Smooth muscle cell of the brain vasculature (primary cell): ENCODE results near the gene FAM81A.
"Not testable (repeated sequence)": the region's sequence is repeated elsewhere in the genome, so short reads cannot be mapped to it uniquely, and the experiment has no call there.

Experiments used
- DNase-seq: peaks from one replicate; pipeline ENCODE4 v3.0.0-alpha.2; 2012; ENCODE audit warnings: low read depth, low spot score

The FAM81A gene

DNA sequence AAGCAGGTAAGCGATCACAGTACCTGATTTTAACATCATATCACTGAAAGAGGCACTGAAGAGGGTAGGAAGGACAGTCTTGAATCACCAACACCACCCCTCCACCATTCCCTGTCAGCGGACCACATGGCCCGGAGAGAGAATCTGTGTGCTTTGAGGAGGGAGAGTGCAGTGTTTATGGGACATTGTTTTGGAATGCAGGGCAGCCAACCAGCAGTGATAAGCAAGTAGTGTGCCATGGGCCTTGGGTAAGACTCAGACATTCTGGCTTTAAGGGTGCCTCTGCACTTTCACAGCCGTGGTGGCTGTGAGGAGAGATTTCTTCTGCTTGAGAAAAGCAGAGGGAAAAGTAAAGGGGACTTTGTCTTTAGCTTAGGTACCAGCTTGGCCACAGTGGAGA, 46.4 kb downstream of the FAM81A start:
- no peak for DNase-seq

DNA sequence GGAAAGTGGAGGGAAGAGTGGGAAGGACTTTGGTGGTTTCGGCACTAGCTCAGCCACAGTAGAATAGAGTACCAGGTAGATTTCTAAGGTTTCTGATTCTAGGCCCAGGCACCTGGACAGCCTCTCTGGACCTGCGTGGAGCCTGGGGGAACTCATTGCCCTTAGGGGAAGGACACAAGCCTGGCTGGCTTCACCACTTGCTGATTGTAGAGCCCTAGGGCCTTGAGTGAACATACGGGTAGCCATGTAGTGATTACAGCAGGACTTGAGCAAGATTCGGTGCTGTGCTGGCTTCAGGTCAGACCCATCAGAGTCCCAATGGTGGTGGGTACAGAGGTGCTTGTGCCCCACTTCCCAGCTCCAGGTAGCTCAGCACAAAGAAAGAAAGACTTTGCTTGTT, 47.0 kb downstream of the FAM81A start:
- no peak for DNase-seq

DNA sequence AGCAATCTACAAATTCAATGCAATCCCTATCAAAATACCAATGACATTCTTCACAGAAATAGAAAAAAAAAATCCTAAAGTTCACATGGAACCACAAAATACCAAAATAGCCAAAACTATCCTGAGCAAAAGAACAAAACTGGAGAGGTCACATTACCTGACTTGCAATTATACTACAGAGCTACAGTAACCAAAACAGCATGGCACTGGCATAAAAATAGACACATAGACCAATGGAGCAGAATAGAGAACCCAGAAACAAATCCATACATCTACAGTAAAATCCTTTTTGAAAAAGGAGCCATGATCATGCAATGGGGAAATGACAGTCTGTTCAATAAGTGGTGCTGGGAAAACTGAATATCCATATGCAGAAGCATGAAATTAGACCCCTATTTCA, 51.5 kb downstream of the FAM81A start:
- DNase-seq, result not testable (repeated sequence)

DNA sequence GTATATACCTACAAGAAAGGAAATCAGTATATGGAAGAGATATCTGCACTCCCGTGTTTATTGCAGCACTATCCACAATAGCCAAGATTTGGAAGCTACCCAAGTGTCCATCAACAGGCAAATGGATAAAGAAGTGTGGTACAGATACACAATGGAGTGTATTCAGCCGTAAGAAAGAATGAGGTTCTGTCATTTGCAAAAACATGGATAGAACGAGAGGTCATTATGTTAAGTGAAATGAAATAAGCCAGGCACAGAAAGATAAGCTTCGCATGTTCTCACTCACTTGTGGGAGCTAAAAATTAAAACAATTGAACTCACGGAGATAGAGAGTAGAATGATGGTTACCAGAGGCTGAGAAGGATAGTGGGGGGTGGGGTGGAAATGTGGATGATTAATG, 53.1 kb downstream of the FAM81A start:
- no peak for DNase-seq

DNA sequence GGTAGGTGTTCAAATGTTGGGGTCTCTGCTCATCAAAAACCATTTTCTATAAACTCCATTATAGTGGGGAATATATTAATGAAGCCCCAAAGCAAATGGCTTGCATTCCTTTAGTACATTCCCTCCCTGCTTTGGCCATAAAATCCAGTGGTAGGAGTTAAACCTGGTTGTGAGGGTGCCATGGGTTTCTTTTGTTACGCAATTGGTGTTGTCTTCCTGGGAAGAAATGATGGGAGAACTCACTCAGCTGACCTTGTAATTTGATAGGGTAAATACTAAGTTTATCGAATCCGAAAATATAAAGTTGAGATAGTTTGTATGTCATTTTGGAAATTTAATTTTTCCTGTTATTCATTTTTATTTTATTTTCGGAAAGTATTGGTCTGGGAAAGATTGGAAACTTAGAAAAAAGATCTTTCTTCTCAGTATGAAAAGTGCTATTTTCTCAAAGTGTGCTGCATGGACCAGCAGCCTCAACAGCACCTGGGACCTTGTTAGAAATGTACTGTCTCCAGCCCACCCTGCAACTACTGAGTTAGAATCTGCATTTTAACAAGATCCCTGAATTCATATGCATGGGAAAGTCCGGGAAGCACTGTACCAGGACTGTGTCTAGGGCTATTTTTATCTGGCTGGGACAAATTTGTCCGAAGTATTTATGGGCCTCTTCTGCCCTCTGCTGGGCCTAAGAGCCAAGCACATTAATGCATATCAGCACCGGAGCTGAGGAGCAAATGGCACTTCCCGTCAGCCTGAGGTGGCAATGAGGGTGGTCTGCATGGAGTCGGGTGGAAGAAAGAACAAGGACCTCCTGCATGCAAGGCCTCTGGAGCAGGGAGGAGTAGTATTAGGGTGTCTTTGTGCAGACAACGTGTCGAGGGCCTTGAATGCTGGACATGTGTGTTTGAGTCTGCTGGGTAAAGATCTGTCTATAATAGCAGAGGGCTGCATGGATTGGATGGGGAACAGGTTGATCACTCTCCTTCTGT, 54.7 kb downstream of the FAM81A start:
- peak; percentile 54 for DNase-seq

DNA sequence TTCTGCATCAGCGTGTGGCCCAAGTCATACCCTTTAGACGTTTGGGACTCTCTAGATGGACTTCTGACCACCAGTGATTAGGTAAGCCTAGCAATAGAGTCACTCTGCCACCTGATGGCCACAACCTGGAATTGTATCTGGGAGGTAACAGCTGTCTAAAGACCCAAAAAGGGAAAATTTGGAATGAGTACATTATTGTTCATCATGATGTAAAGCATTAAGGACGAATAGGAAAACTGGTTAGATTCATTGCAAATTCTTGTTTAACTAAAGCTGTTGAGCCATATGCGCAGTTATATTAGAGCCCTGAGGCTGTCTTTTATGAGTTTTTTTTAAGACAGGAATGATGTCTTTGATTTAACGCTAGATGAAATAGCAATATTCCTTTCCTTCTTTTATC, 63.6 kb downstream of the FAM81A start:
- DNase-seq, result no peak

DNA sequence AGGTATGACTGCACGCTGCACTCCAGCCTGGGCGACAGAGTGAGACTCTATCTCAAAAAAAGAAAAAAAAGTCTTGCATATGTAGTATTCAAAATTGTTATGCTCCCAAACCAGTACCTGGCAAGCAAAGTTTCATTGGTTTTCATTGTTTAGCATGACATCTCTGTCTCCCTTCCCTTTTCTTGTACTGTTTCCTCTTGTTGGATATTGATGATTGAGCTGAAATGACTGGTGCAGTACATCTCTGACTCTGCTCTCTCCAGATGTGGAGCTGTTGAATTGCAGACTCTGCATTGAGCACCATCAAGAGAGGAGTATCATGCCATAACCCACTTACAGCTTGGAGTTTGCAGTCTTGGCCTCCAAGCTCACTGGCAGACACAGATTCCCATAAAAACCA, 77.2 kb downstream of the FAM81A start:
- DNase-seq, result no peak

DNA sequence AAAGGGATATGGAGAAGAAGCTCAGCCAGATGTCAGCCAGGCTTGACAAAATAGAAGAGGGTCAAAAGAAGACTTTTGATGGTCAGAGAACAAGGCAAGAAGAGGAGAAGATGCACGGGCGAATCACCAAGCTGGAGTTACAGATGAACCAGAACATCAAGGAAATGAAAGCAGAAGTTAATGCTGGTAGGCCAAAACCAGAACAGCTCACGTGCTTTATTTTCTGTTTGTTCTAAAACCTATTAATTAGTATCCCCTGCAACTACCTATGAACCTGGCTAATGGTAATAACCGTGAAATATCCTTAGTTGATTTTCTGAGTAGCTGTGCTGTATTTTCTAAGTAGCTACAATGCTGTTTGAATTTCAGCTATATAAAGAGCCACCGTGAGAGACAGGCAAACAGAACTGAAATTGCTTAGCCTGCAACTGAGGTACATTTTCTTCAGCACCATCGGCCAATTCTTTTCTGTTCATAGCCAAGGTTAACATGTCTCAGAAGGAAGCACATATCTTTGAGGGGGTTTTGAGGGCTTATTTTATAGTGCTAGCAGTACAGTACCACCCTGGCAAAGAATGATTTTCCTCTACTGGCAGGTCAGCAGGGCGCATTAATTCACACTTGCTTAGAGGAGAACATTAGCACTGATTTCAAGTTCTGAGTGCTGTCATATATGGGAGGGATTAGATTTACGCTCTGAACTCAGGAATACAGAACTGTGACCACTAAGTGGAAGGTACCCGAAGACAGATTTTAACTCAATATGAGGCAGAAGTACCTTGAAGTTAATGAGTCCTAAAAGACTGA, 78.9 kb downstream of the FAM81A start:
- no peak for DNase-seq

DNA sequence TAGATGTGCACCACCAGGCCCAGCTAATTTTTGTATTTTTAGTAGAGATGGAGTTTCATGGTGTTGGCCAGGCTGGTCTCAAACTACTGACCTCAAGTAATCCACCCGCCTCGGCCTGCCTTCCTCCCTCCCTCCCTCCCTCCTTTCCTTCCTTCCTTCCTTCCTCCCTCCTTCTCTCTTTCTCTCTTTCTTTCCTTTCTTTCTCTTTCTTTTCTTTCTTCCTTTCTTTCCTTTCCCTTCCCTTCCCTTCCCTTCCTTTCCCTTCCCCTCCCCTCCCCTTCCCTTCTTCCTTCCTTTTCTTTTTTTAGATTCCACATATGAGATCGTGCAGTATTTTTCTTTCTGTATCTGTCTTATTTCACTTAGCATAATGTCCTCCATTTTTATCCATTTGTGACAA, 81.3 kb downstream of the FAM81A start:
- no peak for DNase-seq

DNA sequence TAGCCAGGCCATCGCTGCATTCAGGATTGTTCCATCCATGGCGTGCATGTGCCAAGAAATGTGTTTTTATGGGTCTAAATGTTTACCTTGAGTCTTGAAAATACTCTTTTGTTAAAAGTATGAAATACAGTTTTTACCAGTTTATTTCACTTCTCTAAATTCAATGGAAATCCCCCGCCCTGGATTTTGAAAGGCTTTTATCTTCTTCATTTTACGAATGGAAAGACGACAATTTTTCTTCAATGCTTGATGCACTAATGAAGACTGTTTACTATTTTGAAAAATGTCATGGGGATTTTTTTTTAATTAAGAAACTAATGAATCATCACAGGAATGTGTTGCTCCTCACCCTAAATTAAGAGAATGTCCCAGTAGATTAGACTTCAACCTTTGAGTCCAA, 83.5 kb downstream of the FAM81A start:
- no peak for DNase-seq

DNA sequence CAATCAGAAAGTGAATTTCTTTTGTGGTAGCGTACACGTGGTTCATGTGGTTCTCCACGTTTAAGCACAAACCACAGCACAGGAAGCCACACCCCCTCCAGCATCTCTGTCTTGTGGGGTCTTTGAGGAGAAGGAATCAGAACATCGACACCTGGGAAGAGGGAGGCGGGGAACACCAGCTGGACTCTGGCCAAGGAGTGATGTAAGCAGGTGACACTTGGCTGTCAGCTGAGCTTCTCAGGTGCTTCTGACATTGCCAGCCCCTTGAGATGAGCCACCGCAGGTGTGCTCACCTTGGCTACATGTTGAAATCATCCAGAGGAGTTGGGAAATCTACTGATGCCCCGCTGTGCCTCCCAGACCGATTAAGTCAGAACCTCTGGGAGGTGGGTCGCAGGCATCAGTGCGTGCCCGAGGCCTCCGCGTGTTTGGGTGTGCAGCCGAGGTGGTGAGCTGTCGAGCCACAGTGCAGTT, 85.0 kb downstream of the FAM81A start:
- DNase-seq, result no peak

DNA sequence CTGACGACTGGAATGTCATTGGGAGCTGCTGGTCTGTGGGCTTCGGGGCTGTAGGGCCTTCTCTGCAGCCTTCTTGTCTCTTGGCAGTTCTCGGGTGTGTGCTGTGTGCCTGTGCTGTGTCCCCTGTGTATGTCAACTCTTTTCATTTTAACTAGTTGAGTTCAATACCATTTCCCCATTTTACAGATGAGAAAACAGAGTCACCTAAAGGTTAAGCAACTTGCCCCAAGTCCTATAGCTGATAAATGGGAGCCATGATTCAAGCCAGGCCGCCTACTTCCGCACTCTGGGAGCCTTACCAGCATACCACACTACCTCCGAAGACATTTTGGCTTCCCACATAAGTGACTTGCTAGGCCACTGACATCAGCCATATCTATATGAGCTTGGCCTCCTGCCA, 85.7 kb downstream of the FAM81A start:
- DNase-seq, result no peak

DNA sequence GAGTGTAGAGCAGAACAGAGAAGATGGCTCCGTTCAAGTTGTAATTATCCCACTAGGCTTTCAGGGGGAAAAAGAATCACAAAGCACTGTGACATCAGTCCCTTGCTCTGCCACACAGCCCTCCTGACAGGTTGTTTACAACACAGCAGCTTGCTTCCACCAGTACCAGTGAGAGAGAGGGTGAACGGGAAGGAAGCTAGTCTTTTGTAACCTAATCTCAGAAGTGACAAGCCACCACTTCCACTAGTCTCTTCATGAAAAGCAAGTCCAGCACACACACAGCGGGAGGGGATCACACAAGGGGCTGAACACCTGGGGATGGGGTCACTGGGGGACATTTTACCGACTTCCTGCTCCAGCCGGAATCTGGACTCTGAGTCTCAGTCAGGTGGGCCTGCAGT, 86.3 kb downstream of the FAM81A start:
- no peak for DNase-seq

DNA sequence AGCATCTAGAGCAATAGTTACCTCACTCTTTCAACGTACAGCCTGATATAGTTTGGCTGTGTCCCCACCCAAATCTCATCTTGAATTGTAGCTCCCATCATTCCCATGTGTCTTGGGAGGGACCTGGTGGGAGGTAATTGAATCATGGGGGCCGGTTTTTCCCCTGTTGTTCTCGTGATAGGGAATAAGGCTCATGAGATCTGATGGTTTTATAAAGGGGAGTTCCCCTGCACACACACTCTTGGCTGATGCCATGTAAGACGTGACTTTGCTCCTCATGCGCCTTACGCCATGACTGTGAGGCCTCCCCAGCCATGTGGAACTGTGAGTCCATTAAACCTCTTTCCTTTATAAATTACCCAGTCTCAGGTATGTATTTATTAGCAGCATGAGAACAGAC, 88.5 kb downstream of the FAM81A start:
- not testable (repeated sequence) for DNase-seq

DNA sequence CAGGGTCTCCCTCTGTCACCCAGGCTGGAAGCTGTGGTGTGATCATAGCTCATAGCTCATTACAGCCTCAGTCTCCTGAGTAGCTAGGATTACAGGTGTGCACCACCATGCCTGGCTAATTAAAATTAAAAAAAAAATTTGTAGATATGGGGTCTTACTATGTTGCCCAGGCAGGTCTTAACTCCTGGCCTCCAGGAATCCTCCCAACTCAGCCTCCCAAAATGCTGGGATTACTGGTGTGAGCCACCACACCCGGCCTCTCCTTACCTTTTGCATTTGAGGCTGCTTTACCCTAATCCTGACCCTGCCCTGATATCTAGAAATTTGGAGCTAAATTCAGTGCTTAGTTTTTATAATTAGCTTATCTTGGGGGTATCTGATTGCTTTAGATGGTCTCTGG, 90.4 kb downstream of the FAM81A start:
- no peak for DNase-seq

DNA sequence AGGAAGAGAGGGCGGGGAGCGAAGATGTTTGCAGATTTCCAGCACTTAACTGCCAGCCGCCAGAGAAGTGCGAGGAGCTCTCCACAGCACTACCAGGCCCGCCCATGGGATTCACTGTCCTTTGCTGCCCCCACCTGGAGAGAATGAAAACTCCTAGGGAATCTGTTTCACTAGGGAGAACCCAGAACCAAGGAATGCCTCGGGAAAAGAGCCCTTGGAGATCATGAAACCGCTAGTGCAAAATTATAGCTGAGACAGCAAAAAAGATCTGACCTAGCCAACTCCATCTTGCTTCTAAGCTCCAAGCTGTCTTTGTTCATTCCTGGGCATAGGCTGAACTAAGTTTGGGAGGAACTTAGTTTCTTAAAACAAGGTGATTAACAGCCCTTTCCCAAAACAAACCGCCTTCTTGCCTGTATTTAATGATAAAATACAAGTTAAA, 91.0 kb downstream of the FAM81A start:
- DNase-seq, result peak; percentile 75

DNA sequence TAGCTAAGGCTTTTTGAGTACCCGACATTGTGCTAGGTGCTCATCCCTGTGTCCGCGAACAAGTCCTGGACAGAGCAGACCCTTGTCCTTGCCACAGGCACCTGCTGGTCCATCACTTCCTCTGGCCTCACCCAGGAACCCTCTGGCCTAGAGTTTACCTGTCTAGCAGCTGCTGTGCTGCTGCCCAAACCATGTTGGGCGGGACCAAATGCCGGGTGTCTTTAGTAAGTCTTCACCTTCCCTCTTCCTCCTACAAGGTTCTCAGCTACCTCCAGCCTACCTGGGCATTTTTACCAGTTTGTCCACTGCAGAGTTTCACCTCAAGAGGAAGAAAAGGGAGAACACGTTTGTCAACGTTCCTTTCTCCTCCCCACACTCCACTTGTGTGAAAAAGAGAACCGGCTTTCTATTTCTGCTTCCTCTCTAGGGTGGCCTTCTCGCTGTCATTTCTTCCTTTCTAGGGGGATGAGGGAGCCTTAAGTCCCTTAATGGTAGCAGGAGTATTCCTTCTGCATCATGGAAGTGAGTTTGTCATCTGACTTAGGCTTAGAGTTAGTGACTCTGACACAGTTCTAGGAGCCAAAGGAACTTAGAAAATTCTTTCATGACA, 93.2 kb downstream of the FAM81A start:
- DNase-seq, result no peak

DNA sequence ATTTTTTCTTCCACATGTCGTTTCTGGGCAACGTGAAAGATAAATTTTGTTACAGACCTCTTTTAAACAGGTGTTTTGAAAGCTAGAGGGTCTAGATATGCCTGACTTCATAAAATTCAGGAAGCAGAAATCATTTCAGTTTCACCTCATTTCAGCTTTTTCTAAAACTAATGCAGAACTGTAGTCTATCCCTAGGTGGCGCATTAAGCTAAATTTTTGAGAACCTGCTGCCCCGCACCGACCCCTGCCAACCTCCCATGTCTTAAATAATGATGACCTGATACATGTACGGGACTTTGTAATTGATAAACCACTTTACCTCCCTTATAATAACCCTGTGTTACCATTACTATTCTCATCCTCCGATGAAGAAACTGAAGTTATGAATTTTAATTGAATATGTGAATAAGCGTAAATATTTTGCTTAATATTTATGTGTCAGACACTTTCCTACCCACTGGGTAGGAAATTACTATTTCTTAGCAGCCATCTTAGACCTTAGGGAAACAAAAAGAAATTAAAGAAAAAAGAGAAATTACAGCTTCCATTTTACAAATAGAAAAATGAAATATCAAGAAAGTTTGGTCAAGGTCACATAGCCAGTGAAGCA, 94.9 kb downstream of the FAM81A start:
- DNase-seq, result no peak

DNA sequence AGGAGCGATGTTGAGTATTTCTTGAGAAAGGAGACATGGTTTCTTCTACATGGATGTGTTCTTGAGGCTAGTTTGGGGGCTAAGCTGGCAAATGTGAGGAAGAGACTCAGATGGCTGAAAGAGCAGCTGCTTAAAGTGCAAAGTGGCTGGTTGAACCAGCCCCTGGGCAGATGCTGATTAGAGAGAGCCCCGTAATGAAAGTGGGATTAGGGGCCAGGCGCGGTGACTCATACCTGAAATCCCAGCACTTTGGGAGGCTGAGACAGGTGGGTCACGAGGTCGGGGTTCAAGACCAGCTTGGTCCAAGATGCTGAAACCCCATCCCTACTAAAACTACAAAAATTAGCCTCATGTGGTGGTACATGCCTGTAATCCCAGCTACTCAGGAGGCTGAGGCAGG, 98.6 kb downstream of the FAM81A start:
- DNase-seq, result no peak

DNA sequence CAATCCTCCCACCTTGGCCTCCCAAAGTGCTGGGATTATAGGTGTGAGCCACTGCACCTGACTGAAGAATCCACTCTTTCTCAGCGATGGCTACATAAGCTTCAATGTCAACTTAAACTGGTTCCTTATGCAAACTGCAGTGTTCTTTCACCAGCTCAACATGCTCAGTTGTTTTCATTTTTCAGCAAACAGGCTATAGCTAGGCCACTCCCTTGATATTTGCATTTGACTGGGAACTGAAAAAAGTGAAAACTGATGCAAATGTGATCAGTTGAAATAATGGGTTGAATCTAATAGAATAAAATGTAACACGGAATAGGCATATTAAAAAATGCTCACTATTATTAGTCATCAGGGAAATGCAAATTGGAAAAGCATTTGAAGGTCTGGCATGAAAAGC, 99.4 kb downstream of the FAM81A start:
- DNase-seq, result no peak

DNA sequence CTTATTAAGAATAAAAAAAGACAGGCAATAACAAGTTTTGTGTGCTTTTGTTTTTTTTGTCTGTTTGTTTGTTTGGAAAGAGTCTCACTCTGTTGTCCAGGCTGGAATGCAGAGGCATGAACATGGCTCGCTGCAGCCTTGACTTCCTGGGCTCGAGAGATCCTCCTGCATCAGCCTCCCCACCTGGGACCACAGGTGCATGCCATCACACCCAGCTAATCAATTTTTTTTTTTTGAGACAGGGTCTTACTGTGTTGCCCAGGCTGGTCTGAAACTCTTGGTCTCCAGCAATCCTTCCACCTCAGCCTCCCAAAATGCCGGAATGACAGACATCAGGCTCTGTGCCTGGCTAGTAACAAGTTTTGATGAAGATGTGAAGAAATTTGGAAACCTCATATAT, 100.5 kb downstream of the FAM81A start:
- no peak for DNase-seq

DNA sequence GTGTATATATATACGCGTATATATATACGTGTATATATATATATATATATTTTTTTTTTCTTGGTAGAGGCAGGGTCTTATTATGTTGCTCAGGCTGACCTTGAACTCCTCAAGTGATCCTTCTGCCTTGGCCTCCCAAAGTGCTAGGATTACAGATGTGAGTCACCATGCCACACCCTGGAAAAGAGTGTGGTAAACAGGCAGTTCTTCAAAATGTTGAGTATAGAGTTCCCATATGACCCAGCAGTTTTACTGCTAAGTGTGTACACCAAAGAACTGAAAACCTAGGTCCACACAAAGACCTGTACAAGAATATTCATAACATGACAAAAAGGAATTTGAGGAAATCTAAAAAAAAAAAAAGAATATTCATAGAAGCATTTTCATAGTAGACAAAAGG, 101.8 kb downstream of the FAM81A start:
- DNase-seq, result no peak
